Lower leg skin (tissue), 4 donors: ENCODE data around the gene NMT2. TPM values are rescaled to one million over a fixed set of nuclear protein-coding genes. Genes with fewer than 3 reads are reported as not detected.

Experiments
- DNase-seq, 2 donors: peaks; one replicate each; pipeline ENCODE4 v3.0.0-alpha.2; 2019; ENCODE audit warnings: low spot score in 2 of 2
- H3K4me3 ChIP-seq: fragments of 200-600 bp; sonication (generic); 2 replicates; pipeline ENCODE4 v1.5.1; 2017; ENCODE audit warnings: mild to moderate bottlenecking, low read depth; ENCODE audit not compliant: poor library complexity, severe bottlenecking
- POLR2A ChIP-seq, 2 donors: fragments of 450-650 bp; IDR thresholded peaks; one replicate each; pipeline ENCODE4 v1.6.1; 2016 to 2017; ENCODE audit warnings: antibody characterized with exemption in 2 of 2, mild to moderate bottlenecking in 1 of 2, moderate library complexity in 1 of 2
- WGBS, 2 donors: methylation state at CpG; one replicate each; pipeline ENCODE4 v1.1.5; 2018; 5-methylcytosine and 5-hydroxymethylcytosine counted together
- intact Hi-C: fragments of 100-400 bp; cut with DNase I; formaldehyde crosslinking; loops from one replicate; pipeline ENCODE4 v1.15.0; 2023; ENCODE audit warnings: low total_unique reads
- total RNA-seq, 4 donors: library from RNA; depleted of rRNA; stranded (reverse); fragments of >200 nt; gene quantifications; one replicate each; pipeline ENCODE4 v1.1.0, GENCODE V29; 2016
- TF ChIP-seq, protein P1 (sequence below), 3 donors: fragments of 450-650 bp; IDR thresholded peaks; one replicate each; pipeline ENCODE4 v1.5.1; 2016; ENCODE audit warnings: antibody characterized with exemption in 3 of 3, mild to moderate bottlenecking in 3 of 3, moderate library complexity in 2 of 3

NMT2 gene
- total RNA-seq, 4 donors from 2014 or later = 15.9 to 23.4 (median 20.9) TPM

- TF ChIP-seq POLR2A (IDR thresholded peaks at IDR 0.05) = no peak
- TF ChIP-seq, protein P1, sequence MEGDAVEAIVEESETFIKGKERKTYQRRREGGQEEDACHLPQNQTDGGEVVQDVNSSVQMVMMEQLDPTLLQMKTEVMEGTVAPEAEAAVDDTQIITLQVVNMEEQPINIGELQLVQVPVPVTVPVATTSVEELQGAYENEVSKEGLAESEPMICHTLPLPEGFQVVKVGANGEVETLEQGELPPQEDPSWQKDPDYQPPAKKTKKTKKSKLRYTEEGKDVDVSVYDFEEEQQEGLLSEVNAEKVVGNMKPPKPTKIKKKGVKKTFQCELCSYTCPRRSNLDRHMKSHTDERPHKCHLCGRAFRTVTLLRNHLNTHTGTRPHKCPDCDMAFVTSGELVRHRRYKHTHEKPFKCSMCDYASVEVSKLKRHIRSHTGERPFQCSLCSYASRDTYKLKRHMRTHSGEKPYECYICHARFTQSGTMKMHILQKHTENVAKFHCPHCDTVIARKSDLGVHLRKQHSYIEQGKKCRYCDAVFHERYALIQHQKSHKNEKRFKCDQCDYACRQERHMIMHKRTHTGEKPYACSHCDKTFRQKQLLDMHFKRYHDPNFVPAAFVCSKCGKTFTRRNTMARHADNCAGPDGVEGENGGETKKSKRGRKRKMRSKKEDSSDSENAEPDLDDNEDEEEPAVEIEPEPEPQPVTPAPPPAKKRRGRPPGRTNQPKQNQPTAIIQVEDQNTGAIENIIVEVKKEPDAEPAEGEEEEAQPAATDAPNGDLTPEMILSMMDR (IDR thresholded peaks at IDR 0.05) = no peak
- DNase-seq = peak in 1 of 2 donors; percentile 7
- H3K4me3 ChIP-seq = no peak overlapping the region
- intact Hi-C loops = no loop called here
- 94 to 97% methylated on average over 5 of the region's 5 CpGs for WGBS, 2 donors
These were observed 37.2 kb downstream of the NMT2 start for GRCh38 chr10:15131330-15131729.

DNA sequence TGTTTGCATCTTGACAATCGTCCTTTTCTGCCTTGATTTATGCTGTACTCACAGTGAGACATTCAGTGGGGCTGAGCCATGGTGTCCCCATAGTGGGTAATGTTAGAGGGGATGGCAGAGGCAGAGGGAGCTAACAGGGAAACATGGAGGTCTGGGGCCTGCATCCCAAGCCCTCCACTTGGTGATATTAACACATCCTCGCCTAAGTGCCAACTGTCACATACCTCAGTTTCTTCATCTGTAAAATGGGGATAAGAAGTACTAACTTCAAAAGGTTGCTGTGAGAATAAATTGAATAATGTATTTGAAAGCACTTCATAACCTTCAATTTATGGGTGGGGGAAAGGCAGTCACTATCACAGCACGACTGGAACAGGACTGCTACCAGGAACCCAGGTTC lies 43.6 kb downstream of the NMT2 start:
- TF ChIP-seq POLR2A (IDR thresholded peaks at IDR 0.05) = no peak
- TF ChIP-seq, protein P1 (IDR thresholded peaks at IDR 0.05) = no peak
- no peak for DNase-seq
- 82 to 87% methylated on average over 3 of the region's 3 CpGs for WGBS, 2 donors
- H3K4me3 ChIP-seq = no peak overlapping the region
- intact Hi-C loops = no loop called here

DNA sequence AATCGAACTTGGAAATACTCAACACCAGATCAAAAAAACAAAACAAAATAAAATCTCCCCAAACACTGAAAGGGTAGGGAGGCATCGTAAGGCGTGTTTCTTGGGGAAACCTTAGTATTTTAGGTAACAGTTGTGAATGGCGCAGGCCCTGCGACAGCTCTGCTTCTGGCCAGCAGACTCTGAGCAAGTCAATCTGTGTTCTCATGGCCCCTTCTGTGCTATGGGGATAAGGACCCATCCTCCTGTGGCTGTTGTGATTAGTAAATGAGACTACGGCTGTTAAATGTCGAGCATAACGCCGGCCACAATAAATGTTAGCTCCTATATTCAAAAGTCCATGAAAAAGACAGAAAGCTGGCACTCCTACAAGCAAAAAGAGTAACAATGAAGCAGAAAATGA lies 44.3 kb downstream of the NMT2 start:
- no peak overlapping the region for H3K4me3 ChIP-seq
- WGBS, 2 donors = 84 to 87% methylated on average over 9 of the region's 9 CpGs
- no peak for DNase-seq
- no peak for TF ChIP-seq POLR2A (IDR thresholded peaks at IDR 0.05)
- TF ChIP-seq, protein P1 (IDR thresholded peaks at IDR 0.05) = no peak
- intact Hi-C loops = no loop called here

DNA sequence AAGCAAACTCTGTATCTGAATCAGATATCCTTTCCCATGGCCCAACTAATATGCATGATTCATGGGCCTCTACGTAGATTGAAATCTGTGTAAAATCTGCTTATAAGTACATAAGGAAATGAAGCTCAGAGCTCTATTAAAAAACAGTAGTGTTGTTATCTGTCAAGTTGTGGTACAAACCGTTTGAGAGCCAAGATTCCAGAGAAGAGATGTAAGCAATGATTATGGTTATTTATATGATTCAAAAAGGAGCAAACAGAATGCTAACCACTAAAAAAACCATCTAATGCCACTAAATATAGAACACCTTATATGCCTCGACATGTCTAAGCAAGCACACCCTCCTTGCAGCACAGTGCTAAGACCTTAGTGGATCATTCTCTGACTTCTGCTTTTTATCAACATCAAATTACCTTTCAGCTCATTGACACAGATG lies 44.7 kb downstream of the NMT2 start:
- intact Hi-C loops = no loop called here
- no peak overlapping the region for H3K4me3 ChIP-seq
- 31 to 38% methylated on average over 3 of the region's 3 CpGs for WGBS, 2 donors
- no peak for DNase-seq
- TF ChIP-seq, protein P1 (IDR thresholded peaks at IDR 0.05) = no peak
- no peak for TF ChIP-seq POLR2A (IDR thresholded peaks at IDR 0.05)

DNA sequence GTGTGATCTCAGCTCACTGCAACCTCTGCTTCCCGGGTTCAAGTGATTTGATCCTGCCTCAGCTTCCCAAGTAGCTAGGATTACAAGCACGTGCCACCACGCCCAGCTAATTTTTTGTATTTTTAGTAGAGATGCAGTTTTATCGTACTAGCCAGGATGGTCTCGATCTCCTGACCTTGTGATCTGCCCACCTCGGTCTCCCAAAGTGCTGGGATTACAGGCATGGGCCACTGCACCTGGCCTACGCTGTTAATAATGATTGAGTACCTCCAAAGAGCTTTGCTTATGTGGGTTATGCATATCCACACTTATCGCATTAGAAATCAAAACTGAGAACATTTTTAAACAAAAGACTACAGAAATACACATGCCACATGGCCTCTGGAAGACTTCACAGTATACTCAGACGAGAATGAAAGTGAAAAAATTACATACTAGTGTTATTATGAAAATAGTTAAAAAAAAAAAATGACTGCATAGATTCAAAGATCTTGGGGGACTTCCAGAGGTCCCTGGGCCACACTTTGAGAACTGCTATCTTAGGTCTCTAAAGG lies 45.9 kb downstream of the NMT2 start:
- no peak overlapping the region for H3K4me3 ChIP-seq
- intact Hi-C loops = no loop called here
- DNase-seq = peak in 1 of 2 donors; percentile 21
- TF ChIP-seq, protein P1 (IDR thresholded peaks at IDR 0.05) = no peak
- no peak for TF ChIP-seq POLR2A (IDR thresholded peaks at IDR 0.05)
- WGBS, 2 donors = 93 to 94% methylated on average over 9 of the region's 9 CpGs

- no peak overlapping the region for H3K4me3 ChIP-seq
- intact Hi-C loops = no loop called here
- 93 to 100% methylated on average over 1 of the region's 1 CpG for WGBS, 2 donors
- TF ChIP-seq, protein P1 (IDR thresholded peaks at IDR 0.05) = no peak
- no peak for TF ChIP-seq POLR2A (IDR thresholded peaks at IDR 0.05)
- DNase-seq = no peak
These were observed 46.8 kb downstream of the NMT2 start for GRCh38 chr10:15121707-15122106.
